ENCODE measurements around the gene CCL1.

Gene CCL1

GRCh38 chr17:34383216-34383615, 20.2 kb upstream of the CCL1 start:
- no peak for DNase-seq (ENCODE audit: low spot score)

GRCh38 chr17:34382621-34383124, 19.6 kb upstream of the CCL1 start:
- DNase-seq (ENCODE audit: low spot score) = no peak

- no peak for DNase-seq (ENCODE audit: low spot score)
Observed at GRCh38 chr17:34379868-34380267, 16.8 kb upstream of the CCL1 start.

GRCh38 chr17:34378664-34379101, 15.7 kb upstream of the CCL1 start:
- DNase-seq (ENCODE audit: low spot score) = no peak

GRCh38 chr17:34377078-34377823, 14.2 kb upstream of the CCL1 start:
- no peak for DNase-seq (ENCODE audit: low spot score)

- DNase-seq (ENCODE audit: low spot score) = no peak
Observed at GRCh38 chr17:34375426-34375997, 12.5 kb upstream of the CCL1 start.

GRCh38 chr17:34374457-34374856, 11.4 kb upstream of the CCL1 start:
- DNase-seq (ENCODE audit: low spot score) = no peak

GRCh38 chr17:34371405-34372100, 8.5 kb upstream of the CCL1 start:
- no peak for DNase-seq (ENCODE audit: low spot score)

GRCh38 chr17:34370997-34371395, 8.0 kb upstream of the CCL1 start:
- DNase-seq (ENCODE audit: low spot score) = no peak

GRCh38 chr17:34370376-34370996, 7.5 kb upstream of the CCL1 start:
- no peak for DNase-seq (ENCODE audit: low spot score)

GRCh38 chr17:34369571-34369970, 6.5 kb upstream of the CCL1 start:
- no peak for DNase-seq (ENCODE audit: low spot score)

GRCh38 chr17:34368946-34369500, 6.0 kb upstream of the CCL1 start:
- no peak for DNase-seq (ENCODE audit: low spot score)

- DNase-seq (ENCODE audit: low spot score) = no peak
Observed at GRCh38 chr17:34368196-34368945, 5.3 kb upstream of the CCL1 start.

- DNase-seq (ENCODE audit: low spot score) = no peak
Observed at GRCh38 chr17:34367486-34368195, 4.6 kb upstream of the CCL1 start.

- no peak for DNase-seq (ENCODE audit: low spot score)
Observed at GRCh38 chr17:34366529-34367107, 3.6 kb upstream of the CCL1 start.

GRCh38 chr17:34366010-34366409, 3.0 kb upstream of the CCL1 start:
- DNase-seq (ENCODE audit: low spot score) = peak; percentile 47

GRCh38 chr17:34365340-34365739, 2.3 kb upstream of the CCL1 start:
- no peak for DNase-seq (ENCODE audit: low spot score)

- no peak for DNase-seq (ENCODE audit: low spot score)
Observed at GRCh38 chr17:34364751-34365150, 1.7 kb upstream of the CCL1 start.

GRCh38 chr17:34361478-34362061, 1.5 kb downstream of the CCL1 start:
- peak; percentile 80 for DNase-seq (ENCODE audit: low spot score)

Data from pons (tissue), 1 donor.